ENCODE results near the gene CPB2.

The CPB2 gene

GRCh38 chr13:46052319-46053161 is 52.3 kb downstream of the CPB2 start, which contains the start of gene ZC3H13:
Gene ZC3H13, minus strand, starts transcription at chr13:46052746. Its CDS starts 7,239 bp downstream, at chr13:46045507.
- peak; percentile 92 for DNase-seq (ENCODE audit: low spot score)

DNA sequence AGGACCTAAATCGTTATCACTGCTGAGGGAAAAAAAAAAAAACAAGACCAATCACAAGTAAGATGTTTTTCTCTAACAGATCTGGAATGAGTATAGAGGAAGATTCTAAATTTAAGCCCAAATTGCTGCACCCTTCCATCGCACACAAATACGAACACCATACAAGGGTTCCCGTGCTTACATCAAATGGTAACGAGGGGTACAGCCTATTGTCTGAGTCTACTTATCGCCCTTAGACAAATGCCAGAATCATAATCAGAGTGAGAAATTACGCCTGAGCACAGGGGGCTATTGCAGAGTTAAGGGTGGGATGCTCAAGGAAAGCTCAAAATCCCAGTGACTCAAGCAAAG is 52.9 kb downstream of the CPB2 start:
- DNase-seq (ENCODE audit: low spot score) = no peak

- no peak for DNase-seq (ENCODE audit: low spot score)
These were observed 54.1 kb downstream of the CPB2 start for GRCh38 chr13:46050771-46051170.

GRCh38 chr13:46045424-46045823 is 59.4 kb downstream of the CPB2 start:
- DNase-seq (ENCODE audit: low spot score) = no peak

DNA sequence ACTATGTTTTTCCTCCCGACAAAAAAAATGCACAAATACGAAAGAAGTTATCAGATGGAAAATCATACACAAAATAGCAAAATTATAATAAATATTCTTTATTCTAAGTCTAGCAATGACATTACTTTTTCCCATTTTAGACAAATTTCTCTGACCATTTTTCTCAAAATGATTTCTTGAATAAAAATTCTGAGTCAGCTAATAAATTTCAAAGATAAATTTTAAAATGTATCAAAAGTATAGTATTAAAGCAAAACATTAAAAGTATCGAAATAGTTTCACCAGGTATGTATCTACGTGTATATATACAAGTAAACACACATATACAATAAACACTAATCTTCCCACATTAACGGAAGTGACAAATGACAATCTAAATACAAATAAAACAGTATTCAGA is 61.2 kb downstream of the CPB2 start:
- DNase-seq (ENCODE audit: low spot score) = no peak

DNA sequence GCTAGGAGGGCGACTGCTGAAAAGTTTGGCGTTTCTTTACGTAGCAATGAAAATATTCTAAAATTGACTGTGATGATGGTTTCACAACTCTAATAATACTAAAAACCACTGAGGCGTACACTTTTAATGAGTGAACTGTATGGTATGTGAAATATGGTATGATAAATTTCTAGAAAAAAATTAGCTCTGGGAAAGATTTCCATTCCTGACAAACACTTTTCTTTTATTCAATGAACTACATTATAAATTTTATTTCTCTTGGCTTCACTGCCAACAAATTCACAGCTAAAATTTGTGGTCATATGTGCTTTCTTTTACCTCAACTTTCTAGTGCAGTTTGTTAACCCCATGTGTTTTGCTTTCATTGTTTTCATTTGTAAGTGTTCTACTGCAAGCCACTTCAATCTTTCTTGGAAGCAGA is 63.4 kb downstream of the CPB2 start:
- no peak for DNase-seq (ENCODE audit: low spot score)

DNA sequence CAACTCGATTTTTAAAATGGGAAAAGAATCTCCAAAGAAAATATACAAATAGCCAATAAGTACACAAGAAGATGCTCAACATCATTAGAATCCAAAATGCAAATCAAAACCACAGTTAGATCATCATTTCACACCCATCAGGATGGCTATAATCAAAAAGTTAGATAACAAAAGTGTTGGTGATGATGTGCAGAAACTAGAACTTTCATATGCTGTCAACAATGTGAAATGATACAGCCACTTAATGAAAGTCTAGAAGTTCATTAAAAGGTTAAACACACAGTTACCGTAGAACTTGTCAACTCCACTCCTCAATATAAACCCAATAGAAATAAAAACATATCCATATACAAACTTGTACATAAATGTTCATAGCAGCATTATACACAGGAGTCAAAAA is 64.1 kb downstream of the CPB2 start:
- no peak for DNase-seq (ENCODE audit: low spot score)

GRCh38 chr13:46039411-46040182 is 65.2 kb downstream of the CPB2 start:
- no peak for DNase-seq (ENCODE audit: low spot score)

DNA sequence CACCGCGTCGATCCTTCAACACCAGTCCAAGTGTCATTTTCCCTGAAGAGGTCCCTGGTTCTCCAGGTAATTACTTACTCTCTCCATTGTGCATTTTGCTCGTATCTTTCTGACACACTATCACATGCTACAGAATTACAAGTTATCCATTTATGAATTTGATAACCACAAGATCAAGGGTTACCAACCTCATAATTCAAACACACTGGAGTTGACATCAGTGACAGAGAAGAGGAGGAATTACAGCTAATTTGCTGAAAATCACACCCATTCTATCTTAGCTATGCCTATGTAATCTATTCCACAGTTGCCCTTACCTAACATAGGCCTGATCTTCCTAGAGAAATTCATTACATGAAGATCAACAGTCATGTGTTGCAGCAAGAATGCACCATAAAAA is 66.5 kb downstream of the CPB2 start:
- DNase-seq (ENCODE audit: low spot score) = no peak

GRCh38 chr13:46035066-46035465 is 69.8 kb downstream of the CPB2 start:
- DNase-seq (ENCODE audit: low spot score) = no peak

- no peak for DNase-seq (ENCODE audit: low spot score)
These were observed 72.5 kb downstream of the CPB2 start for GRCh38 chr13:46032341-46032740.

DNA sequence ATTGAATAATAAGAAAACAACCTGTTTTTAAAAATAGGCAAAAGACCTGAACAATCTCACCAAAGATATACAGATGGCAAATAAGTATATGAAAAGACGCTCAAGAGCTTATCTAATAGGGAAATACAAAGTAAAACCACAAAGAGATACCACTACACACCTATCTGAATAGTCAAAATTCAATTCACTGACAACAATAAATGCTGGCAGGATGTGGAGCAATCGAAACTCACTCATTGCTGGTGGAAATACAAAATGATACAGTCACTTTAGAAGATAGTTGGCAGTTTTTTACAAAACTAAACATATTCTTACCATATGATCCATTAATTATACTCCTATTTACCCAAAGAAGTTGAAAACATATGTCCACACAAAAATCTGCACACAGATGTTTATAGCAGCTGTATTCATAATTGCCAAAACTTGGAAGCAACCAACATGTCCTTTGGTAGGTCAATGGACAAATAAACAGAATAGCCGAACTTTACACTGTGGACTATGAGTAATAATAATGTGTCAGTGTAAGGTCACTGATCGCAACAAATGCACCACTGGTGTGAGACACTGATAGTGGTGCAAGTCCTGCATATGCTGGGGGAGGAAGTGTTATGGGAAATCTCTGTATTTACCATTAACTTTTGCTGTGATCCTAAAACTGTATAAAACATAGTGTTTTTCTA is 73.1 kb downstream of the CPB2 start:
- DNase-seq (ENCODE audit: low spot score) = no peak

GRCh38 chr13:46025157-46025556 is 79.7 kb downstream of the CPB2 start:
- no peak for DNase-seq (ENCODE audit: low spot score)

- DNase-seq (ENCODE audit: low spot score) = no peak
These were observed 82.4 kb downstream of the CPB2 start for GRCh38 chr13:46022481-46022880.

DNA sequence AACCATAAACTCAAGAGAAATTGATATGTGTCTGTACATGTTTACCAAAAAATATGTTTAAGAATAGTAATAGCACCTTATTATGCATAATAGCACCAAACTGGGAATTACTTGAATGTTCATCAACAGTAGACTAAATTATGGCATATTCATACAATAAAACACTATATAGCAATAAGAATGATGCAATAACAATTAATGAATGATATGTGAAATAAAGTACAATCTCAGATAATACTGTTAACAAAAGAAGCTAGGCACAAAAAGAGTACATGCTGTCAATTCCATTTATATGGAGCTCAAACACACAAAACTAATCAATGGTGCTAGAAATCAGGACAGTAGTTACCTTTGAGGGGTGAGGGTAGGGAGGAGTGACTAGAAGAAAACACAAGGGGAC is 88.6 kb downstream of the CPB2 start:
- no peak for DNase-seq (ENCODE audit: low spot score)

DNA sequence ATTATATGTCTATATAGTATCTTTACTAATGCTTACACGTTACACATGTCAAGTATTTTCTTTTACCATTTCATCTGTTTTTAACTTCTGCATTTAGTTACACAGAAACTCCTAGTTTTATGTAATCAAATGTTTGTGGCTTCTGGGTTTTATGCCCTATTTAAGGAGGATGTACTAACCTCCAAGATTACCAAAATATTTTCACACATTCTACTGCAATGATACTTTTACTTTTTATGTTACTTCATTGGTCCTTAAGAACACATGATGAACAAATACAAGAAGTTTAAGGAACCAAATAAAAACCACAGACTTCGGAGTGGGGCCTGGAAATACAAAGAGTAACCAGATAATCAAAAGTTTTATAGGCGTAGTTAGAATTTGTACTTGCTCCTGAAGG is 89.5 kb downstream of the CPB2 start:
- no peak for DNase-seq (ENCODE audit: low spot score)

DNA sequence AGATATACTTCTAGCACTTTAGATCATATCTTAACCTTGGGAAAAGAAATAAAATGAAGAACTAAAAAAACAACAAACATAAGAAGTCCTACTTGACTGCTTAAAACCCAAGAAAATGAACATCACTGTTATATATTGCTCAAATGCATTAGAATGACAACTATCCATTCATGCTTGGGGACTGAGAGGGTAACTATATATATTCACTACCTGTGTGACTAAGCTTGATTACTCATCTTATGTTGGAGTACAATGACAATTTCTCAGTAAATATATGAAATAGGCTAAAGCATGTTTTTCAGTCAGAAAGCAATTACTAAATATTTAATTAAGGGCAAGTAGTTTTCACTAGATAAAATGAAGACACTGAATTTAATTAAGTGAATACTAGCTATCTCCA is 92.4 kb downstream of the CPB2 start:
- no peak for DNase-seq (ENCODE audit: low spot score)

DNA sequence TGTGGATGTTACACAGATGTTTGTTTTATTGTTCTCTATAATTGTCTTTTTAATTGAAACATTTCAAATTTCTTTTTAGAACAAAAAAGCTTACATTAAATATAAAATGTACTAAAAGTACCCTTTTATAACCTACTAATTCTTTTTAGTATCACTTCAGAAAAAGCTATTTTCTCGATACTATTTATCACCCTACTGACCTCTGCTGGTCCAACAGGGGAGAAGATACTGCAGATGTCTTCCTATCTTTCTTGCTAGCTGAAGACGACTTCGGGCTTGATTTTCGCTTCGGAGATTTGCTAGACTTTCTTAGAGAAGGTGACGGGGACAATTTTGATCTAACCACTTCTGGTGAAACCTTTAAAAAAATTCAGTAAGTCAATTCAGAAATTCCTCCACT is 94.7 kb downstream of the CPB2 start:
- DNase-seq (ENCODE audit: low spot score) = no peak

DNA sequence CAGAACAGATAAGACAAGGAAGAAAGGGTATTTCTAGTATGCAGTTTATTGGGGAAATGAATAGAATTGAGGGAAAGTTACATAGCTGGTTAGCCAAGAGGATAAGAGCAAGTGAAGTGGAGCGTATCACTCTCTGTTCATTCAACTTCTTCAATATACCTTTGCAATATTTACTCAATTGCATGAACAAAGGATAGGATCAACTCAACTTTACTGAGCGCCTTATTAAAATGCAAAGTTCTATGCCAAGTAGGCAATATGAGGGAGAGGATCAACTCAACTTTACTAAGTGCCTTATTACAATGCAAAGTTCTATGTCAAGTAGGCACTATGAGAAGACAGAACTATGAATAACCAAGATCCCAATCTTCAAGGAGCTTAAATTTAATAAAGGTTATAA is 96.2 kb downstream of the CPB2 start:
- DNase-seq (ENCODE audit: low spot score) = no peak

- no peak for DNase-seq (ENCODE audit: low spot score)
These were observed 98.0 kb downstream of the CPB2 start for GRCh38 chr13:46006688-46007452.

DNA sequence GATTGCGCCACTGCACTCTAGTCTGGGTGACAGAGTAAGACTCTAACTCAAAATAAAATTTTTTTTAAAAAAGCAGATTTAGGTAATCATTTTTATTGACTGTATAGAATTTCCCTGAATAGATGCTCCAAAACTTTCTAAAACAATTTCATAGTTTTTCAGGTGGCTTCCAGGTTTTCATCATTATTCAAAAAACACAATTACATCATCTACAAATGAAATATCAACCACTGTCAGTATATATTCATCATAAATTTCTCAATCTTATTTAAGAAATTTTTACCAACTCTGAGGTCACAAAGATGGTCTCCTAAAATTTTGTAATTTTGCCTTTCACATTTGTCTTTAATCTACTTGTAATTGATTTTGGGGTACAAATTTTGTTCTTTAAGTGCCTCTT is 100.3 kb downstream of the CPB2 start:
- DNase-seq (ENCODE audit: low spot score) = no peak
